Measurements from ENCODE around the gene HYPK.
"Not testable (repeated sequence)": the region's sequence is repeated elsewhere in the genome, so short reads cannot be mapped to it uniquely, and the experiment has no call there.

The HYPK gene

DNA sequence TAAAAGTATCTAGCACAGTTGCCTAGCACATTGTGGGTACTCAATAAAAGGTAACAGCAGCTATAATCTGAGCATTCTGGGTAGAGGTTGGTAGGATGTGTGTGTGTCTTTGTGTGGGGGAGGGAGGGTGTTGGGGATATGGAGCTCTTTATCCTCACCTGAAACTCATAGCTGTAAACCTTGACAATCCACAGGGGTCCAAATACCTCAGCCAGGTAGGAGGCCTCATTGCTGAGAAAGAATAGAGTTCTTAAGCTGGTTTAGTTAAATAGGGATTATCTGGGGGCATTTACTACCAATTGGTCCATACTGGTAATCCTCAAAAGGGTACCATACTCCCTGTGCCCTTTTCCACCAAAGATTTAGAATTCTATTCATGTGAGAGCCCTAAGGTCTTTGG lies 4.4 kb upstream of the HYPK start:
- no peak for DNase-seq

GRCh38 chr15:43796566-43796965 lies 3.8 kb upstream of the HYPK start:
- DNase-seq: no peak

- no peak for DNase-seq
Observed at GRCh38 chr15:43799209-43799944, 1.0 kb upstream of the HYPK start.

DNA sequence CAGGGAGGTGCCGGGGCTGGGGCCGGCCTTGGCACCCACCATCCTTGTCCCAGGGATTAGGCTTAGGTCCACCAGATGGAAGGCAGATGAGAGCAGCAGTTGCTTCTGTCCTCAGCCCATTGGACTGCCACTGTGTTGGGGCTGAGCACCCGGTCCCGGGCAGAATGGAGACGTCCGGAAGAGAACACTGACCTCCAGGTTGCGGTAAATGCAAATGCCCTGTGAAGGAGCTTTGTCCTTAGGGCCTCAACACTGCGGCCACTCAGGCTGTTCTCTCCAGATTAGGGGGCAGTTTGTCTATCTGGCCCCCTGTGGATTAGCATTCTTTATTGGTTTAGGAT lies 484 bp upstream of the HYPK start, which contains the start of gene SERINC4:
SERINC4 (minus strand) TSS at position 276 of the 341 bp plus-strand sequence; CDS start at position 42, 234 bp downstream.
- no peak for DNase-seq

GRCh38 chr15:43802676-43803075 lies 2.3 kb downstream of the HYPK start:
- DNase-seq: not testable (repeated sequence)

GRCh38 chr15:43808435-43808950 lies 8.1 kb downstream of the HYPK start:
- no peak for DNase-seq

GRCh38 chr15:43808960-43809678 lies 8.7 kb downstream of the HYPK start:
- no peak for DNase-seq

GRCh38 chr15:43815064-43815463 lies 14.7 kb downstream of the HYPK start:
- not testable (repeated sequence) for DNase-seq

DNA sequence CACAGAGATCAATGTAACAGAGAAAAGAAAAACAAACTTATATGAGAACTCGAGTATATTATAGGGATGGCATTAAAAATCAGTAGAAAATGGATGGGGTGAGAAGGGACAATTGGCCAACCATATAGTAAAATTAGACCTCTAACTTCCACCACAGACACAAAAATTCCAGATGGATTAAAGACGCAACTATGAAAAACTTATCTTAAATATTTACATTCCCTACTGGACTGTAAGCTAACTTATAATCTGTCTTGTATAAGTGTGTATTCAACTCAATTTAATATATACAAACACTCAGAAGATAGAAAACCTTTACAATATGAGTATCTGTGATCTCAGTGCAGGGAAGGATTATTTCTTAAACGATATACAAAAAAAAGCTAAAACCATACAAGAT lies 21.1 kb downstream of the HYPK start:
- DNase-seq: no peak

- peak; percentile 98 for DNase-seq
Observed at GRCh38 chr15:43824302-43825246, 24.2 kb downstream of the HYPK start, which contains the start of gene MFAP1. Gene MFAP1 (minus strand): TSS chr15:43824690. CDS start chr15:43824569, 121 bp downstream.

DNA sequence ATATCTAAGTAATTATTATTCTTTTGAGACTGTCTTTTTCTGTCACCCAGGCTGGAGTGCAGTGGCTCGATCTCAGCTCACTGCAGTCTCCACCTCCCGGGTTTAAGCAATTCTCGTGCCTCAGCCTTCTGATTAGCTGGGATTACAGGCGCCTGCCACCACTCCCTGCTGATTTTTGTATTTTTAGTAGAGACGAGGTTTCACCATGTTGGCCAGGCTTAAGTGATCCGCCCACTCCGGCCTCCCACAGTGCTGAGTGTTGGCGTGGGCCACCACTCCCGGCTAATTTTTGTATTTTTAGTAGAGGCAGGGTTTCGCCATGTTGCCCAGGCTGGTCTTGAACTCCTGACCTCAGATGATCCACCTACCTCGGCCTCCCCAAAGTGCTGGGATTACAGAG lies 24.9 kb downstream of the HYPK start:
- DNase-seq: not testable (repeated sequence)

- no peak for DNase-seq
Observed at GRCh38 chr15:43826029-43826507, 25.7 kb downstream of the HYPK start.

- DNase-seq: peak; percentile 84
Observed at GRCh38 chr15:43826508-43827341, 26.3 kb downstream of the HYPK start, which contains the start of gene WDR76. Gene WDR76 (plus strand): TSS chr15:43827002. CDS start chr15:43827033, 31 bp downstream.

DNA sequence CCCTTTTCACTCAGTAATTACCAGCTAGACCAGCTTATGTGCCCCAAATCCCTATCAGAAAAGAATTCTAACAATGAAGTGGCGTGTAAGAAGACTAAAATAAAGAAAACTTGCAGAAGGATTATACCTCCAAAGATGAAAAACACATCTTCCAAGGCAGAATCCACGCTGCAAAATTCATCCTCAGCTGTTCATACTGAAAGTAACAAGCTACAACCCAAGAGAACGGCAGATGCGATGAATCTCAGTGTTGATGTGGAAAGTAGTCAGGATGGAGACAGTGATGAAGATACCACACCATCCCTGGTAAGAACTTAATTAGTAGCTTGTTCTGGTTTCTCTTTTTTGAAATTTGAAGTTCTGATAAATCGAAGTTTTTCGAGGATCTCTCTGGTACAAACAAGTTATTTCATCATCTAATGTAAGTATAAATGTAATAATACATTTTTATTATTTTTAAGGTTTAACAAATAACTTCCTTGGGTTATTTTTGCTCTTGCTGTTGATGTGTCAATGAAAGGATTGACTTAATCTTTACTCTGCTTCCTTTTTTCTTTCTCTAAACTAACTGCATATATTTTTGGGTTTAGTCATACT lies 27.8 kb downstream of the HYPK start:
- peak; percentile 11 for DNase-seq

DNA sequence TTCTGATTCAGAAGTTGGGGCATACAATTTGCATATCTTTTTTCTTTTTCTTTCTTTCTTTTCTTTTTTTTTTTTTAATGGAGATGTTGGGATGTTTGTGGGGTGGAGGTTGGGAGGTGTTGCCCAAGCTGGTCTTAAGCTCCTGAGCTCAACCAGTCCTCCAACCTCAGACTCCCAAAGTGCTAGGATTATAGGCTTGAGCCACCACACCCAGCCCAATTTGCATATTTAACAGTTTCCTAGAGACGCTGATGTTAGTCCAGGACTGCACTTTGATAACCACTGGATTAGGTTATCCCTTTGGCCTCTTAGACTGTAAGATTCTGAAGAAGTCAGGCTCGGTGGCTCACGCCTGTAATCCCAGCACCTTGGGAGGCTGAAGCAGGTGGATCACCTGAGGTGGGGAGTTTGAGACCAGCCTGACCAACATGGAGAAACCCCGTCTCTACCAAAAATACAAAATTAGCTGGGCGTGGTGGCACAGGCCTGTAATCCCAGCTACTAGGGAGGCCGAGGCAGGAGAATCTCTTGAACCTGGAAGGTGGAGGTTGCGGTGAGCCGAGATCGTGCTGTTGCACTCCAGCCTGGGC lies 29.6 kb downstream of the HYPK start:
- DNase-seq: not testable (repeated sequence)

DNA sequence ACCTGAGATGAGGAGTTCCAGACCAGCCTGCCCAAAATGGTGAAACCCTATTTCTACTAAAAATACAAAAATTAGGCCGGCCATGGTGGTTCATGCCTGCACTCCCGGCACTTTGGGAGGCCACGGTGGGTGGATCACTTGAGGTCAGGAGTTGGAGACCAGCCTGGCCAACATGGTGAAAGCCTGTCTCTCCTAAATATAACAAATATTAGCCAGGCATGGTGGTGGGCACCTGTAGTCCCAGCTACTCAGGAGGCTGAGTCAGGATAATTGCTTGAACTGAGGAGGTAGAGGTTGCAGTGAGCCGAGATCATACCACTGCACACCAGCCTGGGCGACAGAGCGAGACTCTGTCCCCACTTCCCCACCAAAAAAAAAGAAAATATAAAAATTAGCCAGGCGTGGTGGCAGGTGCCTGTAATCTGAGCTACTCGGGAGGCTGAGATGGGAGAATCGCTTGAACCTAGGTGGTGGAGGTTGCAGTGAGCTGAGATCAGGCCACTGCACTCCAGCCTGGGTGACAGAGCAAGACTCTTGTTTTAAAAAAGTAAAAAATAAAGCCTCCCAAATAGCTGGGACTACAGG lies 30.4 kb downstream of the HYPK start:
- DNase-seq: not testable (repeated sequence)

DNA sequence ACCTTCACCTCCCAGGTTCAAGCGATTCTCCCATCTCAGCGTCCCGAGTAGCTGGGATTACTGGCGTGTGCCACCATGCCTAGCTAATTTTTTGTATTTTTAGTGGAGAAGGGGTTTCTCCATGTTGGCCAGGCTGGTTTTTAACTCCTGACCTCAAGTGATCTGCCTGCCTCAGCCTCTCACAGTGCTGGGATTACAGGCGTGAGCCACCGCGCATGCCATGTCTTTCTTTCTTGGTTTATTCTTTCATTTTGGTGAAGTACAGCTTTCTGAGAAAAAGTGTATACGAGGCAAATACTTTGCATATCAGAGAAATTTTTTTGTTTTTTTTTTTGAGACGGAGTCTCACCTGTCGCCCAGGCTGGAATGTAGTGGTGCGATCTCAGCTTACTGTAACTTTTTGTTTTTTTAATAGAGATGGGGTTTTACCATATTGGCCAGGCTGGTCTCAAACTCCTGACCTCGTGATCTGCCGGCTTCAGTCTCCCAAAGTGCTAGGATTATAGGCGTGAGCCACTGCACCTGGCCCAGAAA lies 31.2 kb downstream of the HYPK start:
- not testable (repeated sequence) for DNase-seq

GRCh38 chr15:43832485-43832884 lies 32.1 kb downstream of the HYPK start:
- DNase-seq: not testable (repeated sequence)

DNA sequence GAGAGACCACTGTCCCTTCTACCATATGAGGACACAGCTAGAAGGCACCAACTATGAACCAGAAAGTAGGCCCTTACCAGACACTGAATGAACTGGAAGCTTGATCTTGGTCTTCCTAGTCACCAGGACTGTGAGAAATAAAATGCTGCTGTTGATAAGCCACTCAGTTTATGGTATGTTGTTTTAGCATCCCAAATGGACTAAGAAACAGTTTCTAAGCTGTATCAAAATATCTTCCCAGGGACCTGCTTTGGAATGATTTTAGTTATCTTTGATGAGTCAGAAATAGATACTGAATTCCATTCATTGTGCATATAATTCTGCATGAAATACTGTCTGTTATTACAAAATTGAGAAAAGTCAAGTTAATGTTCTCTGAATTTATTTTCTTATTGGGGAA lies 45.0 kb downstream of the HYPK start:
- no peak for DNase-seq

- DNase-seq: no peak
Observed at GRCh38 chr15:43851251-43851650, 50.9 kb downstream of the HYPK start.

All from fibroblast of skin of abdomen (primary cell).